Upper lobe of left lung (tissue), 6 donors: Measurements from ENCODE around the gene MRPL20. TPM values are rescaled to one million over a fixed set of nuclear protein-coding genes. Genes with fewer than 3 reads are reported as not detected.
A peak's percentile ranks its signal among the peaks of the same experiment; 100 is the strongest.
"Not testable (repeated sequence)": the region's sequence is repeated elsewhere in the genome, so short reads cannot be mapped to it uniquely, and the experiment has no call there.

Experiments
- ATAC-seq, 2 donors: fragments of 200-7000 bp; cut with Tn5 transposase; one replicate each; pipeline ENCODE4 v1.9.1; 2022; ENCODE audit warnings: mild to moderate bottlenecking in 2 of 2, moderate library complexity in 2 of 2; ENCODE audit not compliant: low FRiP score in 2 of 2
- DNase-seq, 2 donors: peaks; one replicate each; pipeline ENCODE4 v3.0.0-alpha.2; 2019 to 2020
- H3K27ac ChIP-seq, 4 donors: fragments of 200-600 bp; sonication (generic); one replicate each; pipeline ENCODE4 v1.5.1; 2016 to 2019
- H3K27me3 ChIP-seq, 4 donors: fragments of 200-600 bp; sonication (generic); one replicate each; pipeline ENCODE4 v1.5.1; 2017 to 2019
- H3K36me3 ChIP-seq, 4 donors: fragments of 200-600 bp; sonication (generic); one replicate each; pipeline ENCODE4 v1.5.1; 2016 to 2019
- H3K4me1 ChIP-seq, 4 donors: fragments of 200-600 bp; sonication (generic); one replicate each; pipeline ENCODE4 v1.5.1; 2018 to 2019
- H3K4me3 ChIP-seq, 4 donors: fragments of 200-600 bp; sonication (generic); one replicate each; pipeline ENCODE4 v1.5.1; 2017 to 2019; ENCODE audit warnings: mild to moderate bottlenecking in 2 of 4, moderate library complexity in 1 of 4
- H3K9me3 ChIP-seq, 4 donors: fragments of 200-600 bp; sonication (generic); one replicate each; pipeline ENCODE4 v1.5.1; 2018 to 2019
- CTCF ChIP-seq, 6 experiments: fragments of 450-650 bp in 4 of 6; fragments of 200-600 bp in 2 of 6; sonication (generic) in 2 of 6; IDR thresholded peaks; one replicate each; pipeline ENCODE4 v1.5.1; 2016 to 2019; ENCODE audit warnings: antibody characterized with exemption in 6 of 6
- EP300 ChIP-seq, 4 donors: sonication (generic); formaldehyde crosslinking; IDR thresholded peaks; one replicate each; pipeline ENCODE4 v1.5.1; 2017; ENCODE audit warnings: antibody characterized with exemption in 4 of 4, control low read depth in 2 of 4
- POLR2A ChIP-seq, 4 donors: fragments of 450-650 bp; IDR thresholded peaks; one replicate each; pipeline ENCODE4 v1.5.1; 2016 to 2017; ENCODE audit warnings: antibody characterized with exemption in 4 of 4, mild to moderate bottlenecking in 2 of 4
- POLR2AphosphoS5 ChIP-seq, 2 donors: sonication (generic); formaldehyde crosslinking; IDR thresholded peaks; one replicate each; pipeline ENCODE4 v1.5.1; 2017; ENCODE audit warnings: antibody characterized with exemption in 2 of 2
- WGBS, 2 donors: methylation state at CpG; one replicate each; pipeline ENCODE4 v1.1.5; 2017 to 2018; 5-methylcytosine and 5-hydroxymethylcytosine counted together
- total RNA-seq, 6 donors: library from RNA; depleted of rRNA in 4 of 6; stranded (reverse); fragments of >200 nt in 4 of 6; gene quantifications; one replicate each; pipeline versions ENCODE4 v1.1.0 to v1.2.1, GENCODE V29; 2016 to 2021
- donor health status: DM: no; HTN: no; CAD: no; lungs with moderate emphysema.
- donor health status: DM: no; HTN: yes; CAD: no; lungs with severe emphysema.

MRPL20 gene
- total RNA-seq, 6 donors from 2014 or later = 90.7 to 145 (median 101) TPM

DNA sequence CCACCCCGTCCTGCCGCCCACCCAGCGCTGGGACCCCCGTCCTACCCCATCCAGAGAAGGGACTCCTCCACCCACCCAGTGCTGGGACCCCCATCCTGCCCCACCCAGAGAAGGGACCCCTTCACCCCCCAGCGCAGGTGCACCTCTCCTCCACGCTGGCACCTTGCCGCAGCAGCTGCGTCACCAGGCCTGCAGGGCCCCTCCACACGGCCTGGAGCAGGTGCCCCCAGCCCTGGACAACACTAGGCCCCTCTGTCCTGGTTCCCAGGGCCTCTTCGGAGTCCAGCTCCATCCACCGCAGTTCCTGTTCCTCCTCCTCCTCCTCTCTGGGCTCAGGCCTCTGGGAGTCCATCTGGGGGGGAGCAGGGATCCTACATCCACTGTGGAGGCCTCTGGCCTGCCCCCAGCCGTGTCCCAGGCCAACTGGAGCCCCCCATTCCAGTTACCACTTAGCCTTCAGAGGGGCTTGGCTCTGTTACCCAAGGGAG lies 13.6 kb upstream of the MRPL20 start:
- Histone ChIP-seq H3K4me3 (peak overlapping the region in 3 of 4 donors; percentile 57 to 61 (median 59)), H3K27me3 (no peaks in the 10 kb centered on the region), H3K36me3 (no peaks in the 10 kb centered on the region), H3K4me1 (peaks cover 0 to 38% (median 20%) of the 10 kb centered on the region in 4 donors), H3K27ac (peak overlapping the region; percentile 60 to 84 (median 79)), H3K9me3 (no peaks in the 10 kb centered on the region)
- TF ChIP-seq CTCF (IDR thresholded peaks at IDR 0.05) = peak in 1 of 6 experiments; percentile 1
- no peak for TF ChIP-seq EP300 (IDR thresholded peaks at IDR 0.05)
- no peak for TF ChIP-seq POLR2AphosphoS5 (IDR thresholded peaks at IDR 0.05)
- TF ChIP-seq POLR2A (IDR thresholded peaks at IDR 0.05) = no peak
- WGBS, 2 donors = 52 to 86% methylated on average over 3 to 8 of the region's 12 CpGs
- peak; percentile 14 to 43 for ATAC-seq
- peak in 1 of 2 donors; percentile 82 for DNase-seq

DNA sequence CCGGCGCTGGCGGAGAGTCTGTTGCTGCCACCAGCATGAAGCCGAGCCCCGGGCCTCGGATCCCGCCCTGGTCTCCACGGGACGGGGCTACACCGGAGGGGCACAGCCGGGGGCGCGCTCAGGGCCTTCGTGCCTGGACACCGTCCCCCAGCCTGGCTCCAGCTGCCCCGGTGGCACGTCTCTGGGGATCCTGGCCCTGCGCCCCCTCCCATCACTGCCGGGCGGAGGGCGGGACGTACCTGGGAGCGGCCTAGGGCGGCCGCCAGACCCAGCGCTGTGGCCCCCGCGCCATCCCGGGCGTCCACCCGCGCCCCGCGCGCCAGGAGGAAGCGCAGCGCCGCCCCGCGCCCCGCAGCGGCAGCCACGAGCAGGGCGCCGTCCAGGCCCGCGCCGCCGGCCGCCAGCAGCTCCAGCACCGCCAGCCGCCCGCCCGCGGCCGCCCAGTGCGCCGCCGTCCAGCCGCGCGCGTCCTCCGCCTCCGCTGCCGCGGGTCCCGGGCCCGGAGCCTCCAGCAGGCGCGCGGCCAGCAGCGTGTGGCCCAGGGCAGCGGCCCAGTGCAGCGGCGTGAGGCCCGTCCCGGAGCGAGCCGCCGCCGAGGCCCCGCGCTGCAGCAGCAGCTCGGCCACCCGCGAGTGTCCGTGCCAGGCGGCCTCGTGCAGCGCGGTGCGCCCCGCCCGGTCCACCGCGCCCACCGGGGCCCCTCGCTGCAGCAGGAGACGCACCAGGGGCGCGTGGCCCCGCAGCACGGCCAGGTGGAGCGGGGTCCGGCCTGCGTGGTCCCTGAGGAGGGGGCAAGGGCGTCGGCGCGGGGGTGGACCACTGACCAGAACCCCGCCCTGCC lies 12.9 kb upstream of the MRPL20 start:
- peak in 1 of 2 donors; percentile 91 for DNase-seq
- WGBS, 2 donors = 36% methylated on average over 32 of the region's 112 CpGs; no CpG with 5 or more reads in 1 of the 2 donors
- H3K36me3 ChIP-seq = no peaks in the 10 kb centered on the region
- peak overlapping the region; percentile 60 to 84 (median 76) for H3K27ac ChIP-seq
- H3K27me3 ChIP-seq = no peaks in the 10 kb centered on the region
- H3K9me3 ChIP-seq = no peaks in the 10 kb centered on the region
- H3K4me3 ChIP-seq = peak overlapping the region in 3 of 4 donors; percentile 57 to 61 (median 59)
- H3K4me1 ChIP-seq = peaks cover 0 to 38% (median 20%) of the 10 kb centered on the region in 4 donors
- TF ChIP-seq POLR2A (IDR thresholded peaks at IDR 0.05) (peak in 1 of 4 donors; percentile 8), CTCF (IDR thresholded peaks at IDR 0.05) (peak in 2 of 6 experiments; percentile 26 to 48), POLR2AphosphoS5 (IDR thresholded peaks at IDR 0.05) (no peak)
- ATAC-seq = peak in 1 of 2 donors; percentile 82

DNA sequence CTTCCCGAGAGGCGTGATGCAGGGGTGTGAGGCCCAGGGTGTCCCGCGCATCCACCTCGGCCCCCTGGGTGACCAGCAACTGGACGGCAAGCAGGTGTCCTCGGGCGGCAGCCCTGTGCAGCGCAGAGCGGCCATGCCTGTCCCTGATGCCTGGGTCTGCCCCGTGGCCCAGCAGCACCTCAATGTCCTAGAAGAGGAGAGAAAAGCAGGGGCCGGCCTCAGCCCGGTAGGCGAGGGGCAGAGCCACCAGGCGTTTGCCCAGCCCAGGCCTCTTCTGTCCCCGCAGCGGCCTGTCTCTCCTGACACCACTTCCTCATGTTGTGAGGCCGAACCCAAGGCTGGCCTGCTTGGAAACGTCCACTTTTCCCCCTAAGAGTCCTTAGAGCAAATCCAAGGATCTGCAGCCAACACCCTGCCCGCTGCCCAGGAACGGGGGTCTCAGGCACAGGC lies 12.3 kb upstream of the MRPL20 start:
- Histone ChIP-seq H3K27ac (peak overlapping the region; percentile 38 to 83 (median 76)), H3K9me3 (no peaks in the 10 kb centered on the region), H3K27me3 (no peaks in the 10 kb centered on the region), H3K36me3 (no peaks in the 10 kb centered on the region), H3K4me3 (peak overlapping the region in 3 of 4 donors; percentile 46 to 61 (median 57)), H3K4me1 (peaks cover 0 to 38% (median 20%) of the 10 kb centered on the region in 4 donors)
- WGBS, 2 donors = 77% methylated on average over 15 of the region's 21 CpGs; no CpG with 5 or more reads in 1 of the 2 donors
- DNase-seq = peak in 1 of 2 donors; percentile 37
- peak; percentile 9 to 38 for ATAC-seq
- TF ChIP-seq CTCF (IDR thresholded peaks at IDR 0.05) = no peak

- 88 to 90% methylated on average over 20 to 25 of the region's 26 CpGs for WGBS, 2 donors
- Histone ChIP-seq H3K27me3 (no peaks in the 10 kb centered on the region), H3K4me1 (peaks cover 0 to 38% (median 20%) of the 10 kb centered on the region in 4 donors), H3K4me3 (peak overlapping the region in 1 of 4 donors; percentile 46), H3K36me3 (no peaks in the 10 kb centered on the region), H3K9me3 (no peaks in the 10 kb centered on the region), H3K27ac (peak overlapping the region in 2 of 4 donors; percentile 80 to 83)
- ATAC-seq = peak in 1 of 2 donors; percentile 11
- TF ChIP-seq EP300 (IDR thresholded peaks at IDR 0.05) (no peak), POLR2AphosphoS5 (IDR thresholded peaks at IDR 0.05) (no peak), CTCF (IDR thresholded peaks at IDR 0.05) (no peak), POLR2A (IDR thresholded peaks at IDR 0.05) (no peak)
- DNase-seq = peak in 1 of 2 donors; percentile 78
Observed at GRCh38 chr1:1418464-1419362, 11.6 kb upstream of the MRPL20 start.

GRCh38 chr1:1417825-1418463 lies 10.9 kb upstream of the MRPL20 start:
- H3K27ac ChIP-seq = peak overlapping the region in 2 of 4 donors; percentile 21 to 54
- not testable (repeated sequence) for H3K36me3 ChIP-seq

More at GRCh38 chr1:1417825-1418463, 10.9 kb upstream of the MRPL20 start:
- not testable (repeated sequence) for H3K27me3 ChIP-seq, ATAC-seq, H3K4me3 ChIP-seq, H3K9me3 ChIP-seq
- peaks cover 0 to 38% (median 20%) of the 10 kb centered on the region in 4 donors for H3K4me1 ChIP-seq
- peak in 1 of 2 donors; percentile 48 for DNase-seq
- 82 to 85% methylated on average over 24 to 25 of the region's 25 CpGs for WGBS, 2 donors
